ENCODE data around the gene AMOTL2. TPM values are rescaled to one million over a fixed set of nuclear protein-coding genes. Genes with fewer than 3 reads are reported as not detected.

AMOTL2 gene
- polyA plus RNA-seq, 1 of the 3 experiments (the other 2 are of a cell fraction), result 185 TPM

DNA sequence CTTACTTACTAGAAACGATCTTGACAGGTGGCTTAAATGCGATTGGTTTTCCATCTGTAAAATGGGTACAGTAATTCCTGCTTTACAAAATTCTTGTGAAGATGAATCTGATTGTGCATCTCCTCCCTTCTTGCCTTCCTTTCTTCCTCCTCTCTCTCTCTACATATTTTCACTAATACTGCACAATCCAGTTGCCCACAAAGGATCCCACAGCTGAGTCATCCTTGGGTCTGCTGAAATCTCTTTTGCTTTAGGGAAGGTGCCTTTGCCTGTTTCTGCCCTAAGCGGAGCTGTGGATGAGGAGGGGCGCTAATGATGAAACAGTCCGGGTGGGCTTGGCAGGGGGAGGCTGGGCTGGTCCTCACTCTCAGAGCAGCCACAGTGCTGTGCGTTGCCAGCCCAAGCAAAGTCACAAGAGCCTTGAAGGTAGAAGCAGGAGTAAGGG, 46.1 kb downstream of the AMOTL2 start (continued):
- TF ChIP-seq ELF1 (IDR thresholded peaks at IDR 0.05) (no peak), FOXM1 (IDR thresholded peaks at IDR 0.05; ENCODE audit: low read depth) (no peak), EZH2phosphoT487 (IDR thresholded peaks at IDR 0.05; ENCODE audit: borderline replicate concordance, low read depth) (no peak), SIN3A (IDR thresholded peaks at IDR 0.05; ENCODE audit: borderline replicate concordance, low read depth, low read length) (peak; percentile 65; the same call in 1 of the 2 replicates), NFIC (IDR thresholded peaks at IDR 0.05; ENCODE audit: borderline replicate concordance) (peak; percentile 70), FOXJ3 (CRISPR knock-in tag; IDR thresholded peaks at IDR 0.05) (no peak), POLR2AphosphoS5 (IDR thresholded peaks at IDR 0.05; ENCODE audit: low read depth, low read length) (peak; percentile 70; the same call in 1 of the 2 replicates), RCOR1 (IDR thresholded peaks at IDR 0.05; ENCODE audit: low read length) (no peak), GABPA (IDR thresholded peaks at IDR 0.05; ENCODE audit: low read depth) (no peak), TCF12 (IDR thresholded peaks at IDR 0.05) (peak; percentile 81), SMC3 (IDR thresholded peaks at IDR 0.05; ENCODE audit: low read depth, low read length) (no peak), GATA2 (CRISPR knock-in tag; IDR thresholded peaks at IDR 0.05) (no peak), NRF1 (IDR thresholded peaks at IDR 0.05; ENCODE audit: low read depth, low read length) (no peak)

DNA sequence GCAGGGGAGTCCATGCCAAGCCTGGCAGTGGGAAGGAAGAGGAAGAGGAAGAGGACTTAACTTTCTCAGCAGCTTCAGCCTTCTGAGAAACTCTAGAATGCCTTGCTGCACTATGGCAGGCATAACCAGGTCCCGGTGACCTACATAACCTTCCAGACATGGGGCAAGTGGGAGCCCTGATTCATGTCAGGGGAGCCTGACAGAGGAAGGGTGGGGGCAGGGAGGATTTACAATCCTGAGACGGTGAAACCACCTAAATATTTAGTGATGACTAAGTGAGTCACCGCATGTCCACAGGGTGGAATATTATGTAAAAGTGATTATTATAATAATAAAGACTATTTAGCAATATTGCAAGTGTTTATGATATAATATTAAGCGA, 46.7 kb downstream of the AMOTL2 start:
- Histone ChIP-seq H3K27ac (ENCODE audit: low read depth in 2 of 2, low read length in 1 of 2) (peak overlapping the region; percentile 85 to 99), H3K9me3 (no peaks in the 10 kb centered on the region), H3K9me2 (no peaks in the 10 kb centered on the region), H3K4me3 (ENCODE audit: low read depth in 2 of 2, low read length in 1 of 2) (no peak overlapping the region), H3K27me3 (ENCODE audit: insufficient read depth) (no peaks in the 10 kb centered on the region), H3K4me2 (peak overlapping the region; percentile 76), H4K20me1 (ENCODE audit: insufficient read depth) (no peaks in the 10 kb centered on the region), H3K36me3 (replicated peaks in 1 of 2; ENCODE audit: control insufficient read depth in 1 of 2, insufficient read depth in 2 of 2, low read length in 1 of 2) (no peaks in the 10 kb centered on the region), H3F3A (replicated peaks; ENCODE audit: insufficient read depth) (peaks cover 65% of the 10 kb centered on the region), H3K9ac (peak overlapping the region; percentile 87), H3K4me1 (ENCODE audit: control insufficient read depth in 1 of 2, insufficient read depth in 2 of 2, low read depth in 1 of 2, low read length in 1 of 2) (peaks cover 5 to 75% of the 10 kb centered on the region in 2 experiments), H2AFZ (ENCODE audit: low read depth) (no peak overlapping the region), H3K79me2 (ENCODE audit: insufficient read depth) (no peaks in the 10 kb centered on the region)
- no peak for DNase-seq
- ChIA-PET POLR2A (no interaction called here), CTCF (interaction anchor here (1.2 to 1.5 kb wide), 2 partner anchors 20 to 146 kb away, joined by 3 to 4 read pairs; no protein-coding TSS in a partner anchor)
- 10% methylated on average over 4 of the region's 4 CpGs for WGBS (ENCODE audit: low lambda C conversion rate)
- TF ChIP-seq, protein P1, sequence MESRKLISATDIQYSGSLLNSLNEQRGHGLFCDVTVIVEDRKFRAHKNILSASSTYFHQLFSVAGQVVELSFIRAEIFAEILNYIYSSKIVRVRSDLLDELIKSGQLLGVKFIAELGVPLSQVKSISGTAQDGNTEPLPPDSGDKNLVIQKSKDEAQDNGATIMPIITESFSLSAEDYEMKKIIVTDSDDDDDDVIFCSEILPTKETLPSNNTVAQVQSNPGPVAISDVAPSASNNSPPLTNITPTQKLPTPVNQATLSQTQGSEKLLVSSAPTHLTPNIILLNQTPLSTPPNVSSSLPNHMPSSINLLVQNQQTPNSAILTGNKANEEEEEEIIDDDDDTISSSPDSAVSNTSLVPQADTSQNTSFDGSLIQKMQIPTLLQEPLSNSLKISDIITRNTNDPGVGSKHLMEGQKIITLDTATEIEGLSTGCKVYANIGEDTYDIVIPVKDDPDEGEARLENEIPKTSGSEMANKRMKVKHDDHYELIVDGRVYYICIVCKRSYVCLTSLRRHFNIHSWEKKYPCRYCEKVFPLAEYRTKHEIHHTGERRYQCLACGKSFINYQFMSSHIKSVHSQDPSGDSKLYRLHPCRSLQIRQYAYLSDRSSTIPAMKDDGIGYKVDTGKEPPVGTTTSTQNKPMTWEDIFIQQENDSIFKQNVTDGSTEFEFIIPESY (IDR thresholded peaks at IDR 0.05; ENCODE audit: borderline replicate concordance, low read depth), result no peak
- TF ChIP-seq TCF12 (IDR thresholded peaks at IDR 0.05), result peak; percentile 66
- TF ChIP-seq POLR2AphosphoS5 (IDR thresholded peaks at IDR 0.05; ENCODE audit: low read depth, low read length), result peak; percentile 24; the same call in 1 of the 2 replicates
- no peak for TF ChIP-seq FOXM1 (IDR thresholded peaks at IDR 0.05; ENCODE audit: low read depth)
- TF ChIP-seq TEAD4 (IDR thresholded peaks at IDR 0.05; ENCODE audit: borderline replicate concordance, insufficient read depth), result no peak
- TF ChIP-seq JUND (IDR thresholded peaks at IDR 0.05), result peak; percentile 44
- TF ChIP-seq, protein P2, sequence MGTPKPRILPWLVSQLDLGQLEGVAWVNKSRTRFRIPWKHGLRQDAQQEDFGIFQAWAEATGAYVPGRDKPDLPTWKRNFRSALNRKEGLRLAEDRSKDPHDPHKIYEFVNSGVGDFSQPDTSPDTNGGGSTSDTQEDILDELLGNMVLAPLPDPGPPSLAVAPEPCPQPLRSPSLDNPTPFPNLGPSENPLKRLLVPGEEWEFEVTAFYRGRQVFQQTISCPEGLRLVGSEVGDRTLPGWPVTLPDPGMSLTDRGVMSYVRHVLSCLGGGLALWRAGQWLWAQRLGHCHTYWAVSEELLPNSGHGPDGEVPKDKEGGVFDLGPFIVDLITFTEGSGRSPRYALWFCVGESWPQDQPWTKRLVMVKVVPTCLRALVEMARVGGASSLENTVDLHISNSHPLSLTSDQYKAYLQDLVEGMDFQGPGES (IDR thresholded peaks at IDR 0.05; ENCODE audit: low read depth, low read length), result no peak
- TF ChIP-seq TAF1 (IDR thresholded peaks at IDR 0.05; ENCODE audit: borderline replicate concordance, low read depth, low read length), result 0 out of 2 replicates have a peak, but pooled peaks have one; percentile 29
- TF ChIP-seq, protein P3, sequence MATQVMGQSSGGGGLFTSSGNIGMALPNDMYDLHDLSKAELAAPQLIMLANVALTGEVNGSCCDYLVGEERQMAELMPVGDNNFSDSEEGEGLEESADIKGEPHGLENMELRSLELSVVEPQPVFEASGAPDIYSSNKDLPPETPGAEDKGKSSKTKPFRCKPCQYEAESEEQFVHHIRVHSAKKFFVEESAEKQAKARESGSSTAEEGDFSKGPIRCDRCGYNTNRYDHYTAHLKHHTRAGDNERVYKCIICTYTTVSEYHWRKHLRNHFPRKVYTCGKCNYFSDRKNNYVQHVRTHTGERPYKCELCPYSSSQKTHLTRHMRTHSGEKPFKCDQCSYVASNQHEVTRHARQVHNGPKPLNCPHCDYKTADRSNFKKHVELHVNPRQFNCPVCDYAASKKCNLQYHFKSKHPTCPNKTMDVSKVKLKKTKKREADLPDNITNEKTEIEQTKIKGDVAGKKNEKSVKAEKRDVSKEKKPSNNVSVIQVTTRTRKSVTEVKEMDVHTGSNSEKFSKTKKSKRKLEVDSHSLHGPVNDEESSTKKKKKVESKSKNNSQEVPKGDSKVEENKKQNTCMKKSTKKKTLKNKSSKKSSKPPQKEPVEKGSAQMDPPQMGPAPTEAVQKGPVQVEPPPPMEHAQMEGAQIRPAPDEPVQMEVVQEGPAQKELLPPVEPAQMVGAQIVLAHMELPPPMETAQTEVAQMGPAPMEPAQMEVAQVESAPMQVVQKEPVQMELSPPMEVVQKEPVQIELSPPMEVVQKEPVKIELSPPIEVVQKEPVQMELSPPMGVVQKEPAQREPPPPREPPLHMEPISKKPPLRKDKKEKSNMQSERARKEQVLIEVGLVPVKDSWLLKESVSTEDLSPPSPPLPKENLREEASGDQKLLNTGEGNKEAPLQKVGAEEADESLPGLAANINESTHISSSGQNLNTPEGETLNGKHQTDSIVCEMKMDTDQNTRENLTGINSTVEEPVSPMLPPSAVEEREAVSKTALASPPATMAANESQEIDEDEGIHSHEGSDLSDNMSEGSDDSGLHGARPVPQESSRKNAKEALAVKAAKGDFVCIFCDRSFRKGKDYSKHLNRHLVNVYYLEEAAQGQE (IDR thresholded peaks at IDR 0.05; ENCODE audit: low read depth, low read length), result 0 out of 2 replicates have a peak, but pooled peaks have one; percentile 20
- TF ChIP-seq GATA2 (CRISPR knock-in tag; IDR thresholded peaks at IDR 0.05), result no peak
- TF ChIP-seq RAD21 (IDR thresholded peaks at IDR 0.05; ENCODE audit: low read length), result no peak
- no peak for TF ChIP-seq RCOR1 (IDR thresholded peaks at IDR 0.05; ENCODE audit: low read length)
- peak; percentile 81; the same call in 1 of the 2 replicates for TF ChIP-seq RXRA (IDR thresholded peaks at IDR 0.05; ENCODE audit: borderline replicate concordance, low read depth)
- TF ChIP-seq, protein P4, sequence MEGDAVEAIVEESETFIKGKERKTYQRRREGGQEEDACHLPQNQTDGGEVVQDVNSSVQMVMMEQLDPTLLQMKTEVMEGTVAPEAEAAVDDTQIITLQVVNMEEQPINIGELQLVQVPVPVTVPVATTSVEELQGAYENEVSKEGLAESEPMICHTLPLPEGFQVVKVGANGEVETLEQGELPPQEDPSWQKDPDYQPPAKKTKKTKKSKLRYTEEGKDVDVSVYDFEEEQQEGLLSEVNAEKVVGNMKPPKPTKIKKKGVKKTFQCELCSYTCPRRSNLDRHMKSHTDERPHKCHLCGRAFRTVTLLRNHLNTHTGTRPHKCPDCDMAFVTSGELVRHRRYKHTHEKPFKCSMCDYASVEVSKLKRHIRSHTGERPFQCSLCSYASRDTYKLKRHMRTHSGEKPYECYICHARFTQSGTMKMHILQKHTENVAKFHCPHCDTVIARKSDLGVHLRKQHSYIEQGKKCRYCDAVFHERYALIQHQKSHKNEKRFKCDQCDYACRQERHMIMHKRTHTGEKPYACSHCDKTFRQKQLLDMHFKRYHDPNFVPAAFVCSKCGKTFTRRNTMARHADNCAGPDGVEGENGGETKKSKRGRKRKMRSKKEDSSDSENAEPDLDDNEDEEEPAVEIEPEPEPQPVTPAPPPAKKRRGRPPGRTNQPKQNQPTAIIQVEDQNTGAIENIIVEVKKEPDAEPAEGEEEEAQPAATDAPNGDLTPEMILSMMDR (IDR thresholded peaks at IDR 0.05), result no peak
- TF ChIP-seq, protein P5, sequence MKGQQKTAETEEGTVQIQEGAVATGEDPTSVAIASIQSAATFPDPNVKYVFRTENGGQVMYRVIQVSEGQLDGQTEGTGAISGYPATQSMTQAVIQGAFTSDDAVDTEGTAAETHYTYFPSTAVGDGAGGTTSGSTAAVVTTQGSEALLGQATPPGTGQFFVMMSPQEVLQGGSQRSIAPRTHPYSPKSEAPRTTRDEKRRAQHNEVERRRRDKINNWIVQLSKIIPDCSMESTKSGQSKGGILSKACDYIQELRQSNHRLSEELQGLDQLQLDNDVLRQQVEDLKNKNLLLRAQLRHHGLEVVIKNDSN (IDR thresholded peaks at IDR 0.05; ENCODE audit: borderline replicate concordance, low read depth), result no peak

All from SK-N-SH (cell line).